Measurements from ENCODE around the gene SYTL2.

The SYTL2 gene

GRCh38 chr11:85813721-85814120 lies 2.8 kb upstream of the SYTL2 start:
- H2BK15ac ChIP-seq (replicated peaks; ENCODE audit: low read depth) = no peak overlapping the region
- peaks cover 2% of the 10 kb centered on the region for H3K4me1 ChIP-seq (ENCODE audit: control insufficient read depth, low read depth, low read length)
- no peak overlapping the region for H3K4me3 ChIP-seq (ENCODE audit: low read length)
- H4K8ac ChIP-seq (ENCODE audit: low read depth, low read length) = no peak overlapping the region
- H3K27me3 ChIP-seq (ENCODE audit: insufficient read depth, low read length, poor library complexity) = no peaks in the 10 kb centered on the region
- no peaks in the 10 kb centered on the region for H3K36me3 ChIP-seq (ENCODE audit: control insufficient read depth, insufficient read depth, low read length)
- H3K9ac ChIP-seq (ENCODE audit: low read length) = no peak overlapping the region
- H2BK120ac ChIP-seq (ENCODE audit: low read depth, low read length) = no peak overlapping the region
- H3K56ac ChIP-seq (ENCODE audit: low read length) = no peak overlapping the region
- no peak overlapping the region for H3K23ac ChIP-seq (ENCODE audit: low read length)
- H3K79me2 ChIP-seq (ENCODE audit: control insufficient read depth, insufficient read depth, low read length) = no peaks in the 10 kb centered on the region
- H3K18ac ChIP-seq (ENCODE audit: low read length) = no peak overlapping the region
- no peak for DNase-seq
- no peaks in the 10 kb centered on the region for H3K79me1 ChIP-seq (ENCODE audit: low read length)
- WGBS (ENCODE audit: extremely low coverage, insufficient coverage, low lambda C conversion rate) = no CpG with 5 or more reads among the region's 9 CpGs
- no peak overlapping the region for H2AK5ac ChIP-seq (ENCODE audit: low read length)
- no peak overlapping the region for H3K4ac ChIP-seq (ENCODE audit: low read depth, low read length)
- no peak overlapping the region for H3K27ac ChIP-seq (ENCODE audit: low read depth, low read length)
- no peak overlapping the region for H3K4me2 ChIP-seq (ENCODE audit: low read length)
- no peak overlapping the region for H2BK5ac ChIP-seq (ENCODE audit: low read length)
- no peak overlapping the region for H4K5ac ChIP-seq (ENCODE audit: low read length)

- Histone ChIP-seq H3K23ac (ENCODE audit: low read length) (no peak overlapping the region), H4K8ac (ENCODE audit: low read depth, low read length) (no peak overlapping the region), H2BK120ac (ENCODE audit: low read depth, low read length) (no peak overlapping the region), H3K18ac (ENCODE audit: low read length) (no peak overlapping the region), H3K27me3 (ENCODE audit: insufficient read depth, low read length, poor library complexity) (no peaks in the 10 kb centered on the region), H3K4me3 (ENCODE audit: low read length) (peak overlapping the region; percentile 16), H3K79me2 (ENCODE audit: control insufficient read depth, insufficient read depth, low read length) (no peaks in the 10 kb centered on the region), H3K4ac (ENCODE audit: low read depth, low read length) (no peak overlapping the region), H4K5ac (ENCODE audit: low read length) (no peak overlapping the region), H3K27ac (ENCODE audit: low read depth, low read length) (no peak overlapping the region), H3K56ac (ENCODE audit: low read length) (peak overlapping the region; percentile 28), H3K4me2 (ENCODE audit: low read length) (peak overlapping the region; percentile 43), H2BK15ac (replicated peaks; ENCODE audit: low read depth) (no peak overlapping the region), H2BK5ac (ENCODE audit: low read length) (no peak overlapping the region), H3K36me3 (ENCODE audit: control insufficient read depth, insufficient read depth, low read length) (no peaks in the 10 kb centered on the region), H3K4me1 (ENCODE audit: control insufficient read depth, low read depth, low read length) (peaks cover 2% of the 10 kb centered on the region), H2AK5ac (ENCODE audit: low read length) (no peak overlapping the region), H3K79me1 (ENCODE audit: low read length) (no peaks in the 10 kb centered on the region), H3K9ac (ENCODE audit: low read length) (no peak overlapping the region)
- no CpG with 5 or more reads among the region's 13 CpGs for WGBS (ENCODE audit: extremely low coverage, insufficient coverage, low lambda C conversion rate)
- DNase-seq = no peak
Measured at GRCh38 chr11:85811624-85812023, 683 bp upstream of the SYTL2 start.

- H3K4ac ChIP-seq (ENCODE audit: low read depth, low read length) = no peak overlapping the region
- no peak overlapping the region for H2AK5ac ChIP-seq (ENCODE audit: low read length)
- H2BK120ac ChIP-seq (ENCODE audit: low read depth, low read length) = no peak overlapping the region
- no peak overlapping the region for H3K23ac ChIP-seq (ENCODE audit: low read length)
- H3K4me3 ChIP-seq (ENCODE audit: low read length) = peak overlapping the region; percentile 26
- no peak overlapping the region for H3K27ac ChIP-seq (ENCODE audit: low read depth, low read length)
- peak overlapping the region; percentile 10 for H3K56ac ChIP-seq (ENCODE audit: low read length)
- peaks cover 2% of the 10 kb centered on the region for H3K4me1 ChIP-seq (ENCODE audit: control insufficient read depth, low read depth, low read length)
- no peak overlapping the region for H2BK5ac ChIP-seq (ENCODE audit: low read length)
- peak overlapping the region; percentile 66 for H3K9ac ChIP-seq (ENCODE audit: low read length)
- no peaks in the 10 kb centered on the region for H3K79me2 ChIP-seq (ENCODE audit: control insufficient read depth, insufficient read depth, low read length)
- H4K5ac ChIP-seq (ENCODE audit: low read length) = no peak overlapping the region
- H3K27me3 ChIP-seq (ENCODE audit: insufficient read depth, low read length, poor library complexity) = no peaks in the 10 kb centered on the region
- no peaks in the 10 kb centered on the region for H3K79me1 ChIP-seq (ENCODE audit: low read length)
- no peak overlapping the region for H4K8ac ChIP-seq (ENCODE audit: low read depth, low read length)
- peak overlapping the region; percentile 37 for H3K4me2 ChIP-seq (ENCODE audit: low read length)
- no peak overlapping the region for H3K18ac ChIP-seq (ENCODE audit: low read length)
- WGBS (ENCODE audit: extremely low coverage, insufficient coverage, low lambda C conversion rate) = no CpG with 5 or more reads among the region's 10 CpGs
- DNase-seq = peak; percentile 38
- H3K36me3 ChIP-seq (ENCODE audit: control insufficient read depth, insufficient read depth, low read length) = no peaks in the 10 kb centered on the region
- H2BK15ac ChIP-seq (replicated peaks; ENCODE audit: low read depth) = no peak overlapping the region
Measured at GRCh38 chr11:85810521-85810870, 445 bp downstream of the SYTL2 start.

- H3K27me3 ChIP-seq (ENCODE audit: insufficient read depth, low read length, poor library complexity) = no peaks in the 10 kb centered on the region
- H2BK15ac ChIP-seq (replicated peaks; ENCODE audit: low read depth) = no peak overlapping the region
- no peak overlapping the region for H2BK5ac ChIP-seq (ENCODE audit: low read length)
- H3K79me2 ChIP-seq (ENCODE audit: control insufficient read depth, insufficient read depth, low read length) = no peaks in the 10 kb centered on the region
- no peak overlapping the region for H4K5ac ChIP-seq (ENCODE audit: low read length)
- no peak overlapping the region for H2BK120ac ChIP-seq (ENCODE audit: low read depth, low read length)
- no peak overlapping the region for H3K9ac ChIP-seq (ENCODE audit: low read length)
- no peak overlapping the region for H2AK5ac ChIP-seq (ENCODE audit: low read length)
- no peak overlapping the region for H3K4me3 ChIP-seq (ENCODE audit: low read length)
- no peaks in the 10 kb centered on the region for H3K36me3 ChIP-seq (ENCODE audit: control insufficient read depth, insufficient read depth, low read length)
- H3K56ac ChIP-seq (ENCODE audit: low read length) = no peak overlapping the region
- WGBS (ENCODE audit: extremely low coverage, insufficient coverage, low lambda C conversion rate) = no CpG with 5 or more reads among the region's 4 CpGs
- peak overlapping the region; percentile 37 for H3K4me2 ChIP-seq (ENCODE audit: low read length)
- H3K79me1 ChIP-seq (ENCODE audit: low read length) = no peaks in the 10 kb centered on the region
- no peak overlapping the region for H3K23ac ChIP-seq (ENCODE audit: low read length)
- H3K18ac ChIP-seq (ENCODE audit: low read length) = no peak overlapping the region
- H3K27ac ChIP-seq (ENCODE audit: low read depth, low read length) = no peak overlapping the region
- no peak overlapping the region for H4K8ac ChIP-seq (ENCODE audit: low read depth, low read length)
- DNase-seq = peak; percentile 75
- peaks cover 2% of the 10 kb centered on the region for H3K4me1 ChIP-seq (ENCODE audit: control insufficient read depth, low read depth, low read length)
- no peak overlapping the region for H3K4ac ChIP-seq (ENCODE audit: low read depth, low read length)
Measured at GRCh38 chr11:85809863-85810262, 1.1 kb downstream of the SYTL2 start.

- Histone ChIP-seq H3K18ac (ENCODE audit: low read length) (no peak overlapping the region), H2AK5ac (ENCODE audit: low read length) (no peak overlapping the region), H3K4me1 (ENCODE audit: control insufficient read depth, low read depth, low read length) (peaks cover 2% of the 10 kb centered on the region), H3K79me2 (ENCODE audit: control insufficient read depth, insufficient read depth, low read length) (no peaks in the 10 kb centered on the region), H3K4me2 (ENCODE audit: low read length) (no peak overlapping the region), H3K27me3 (ENCODE audit: insufficient read depth, low read length, poor library complexity) (no peaks in the 10 kb centered on the region), H4K5ac (ENCODE audit: low read length) (no peak overlapping the region), H2BK15ac (replicated peaks; ENCODE audit: low read depth) (no peak overlapping the region), H3K23ac (ENCODE audit: low read length) (no peak overlapping the region), H2BK5ac (ENCODE audit: low read length) (no peak overlapping the region), H3K4ac (ENCODE audit: low read depth, low read length) (no peak overlapping the region), H4K8ac (ENCODE audit: low read depth, low read length) (no peak overlapping the region), H3K4me3 (ENCODE audit: low read length) (no peak overlapping the region), H3K9ac (ENCODE audit: low read length) (no peak overlapping the region), H3K79me1 (ENCODE audit: low read length) (no peaks in the 10 kb centered on the region), H3K27ac (ENCODE audit: low read depth, low read length) (no peak overlapping the region), H2BK120ac (ENCODE audit: low read depth, low read length) (no peak overlapping the region), H3K56ac (ENCODE audit: low read length) (no peak overlapping the region), H3K36me3 (ENCODE audit: control insufficient read depth, insufficient read depth, low read length) (no peaks in the 10 kb centered on the region)
- no peak for DNase-seq
- no CpG with 5 or more reads among the region's 4 CpGs for WGBS (ENCODE audit: extremely low coverage, insufficient coverage, low lambda C conversion rate)
Measured at GRCh38 chr11:85809191-85809590, 1.8 kb downstream of the SYTL2 start.

GRCh38 chr11:85806876-85807275 lies 4.1 kb downstream of the SYTL2 start:
- Histone ChIP-seq H4K5ac (ENCODE audit: low read length) (no peak overlapping the region), H3K4me1 (ENCODE audit: control insufficient read depth, low read depth, low read length) (peaks cover 2% of the 10 kb centered on the region), H3K27me3 (ENCODE audit: insufficient read depth, low read length, poor library complexity) (no peaks in the 10 kb centered on the region), H4K8ac (ENCODE audit: low read depth, low read length) (no peak overlapping the region), H3K4ac (ENCODE audit: low read depth, low read length) (no peak overlapping the region), H2BK5ac (ENCODE audit: low read length) (no peak overlapping the region), H3K27ac (ENCODE audit: low read depth, low read length) (no peak overlapping the region), H3K18ac (ENCODE audit: low read length) (no peak overlapping the region), H3K79me2 (ENCODE audit: control insufficient read depth, insufficient read depth, low read length) (no peaks in the 10 kb centered on the region), H3K56ac (ENCODE audit: low read length) (no peak overlapping the region), H2AK5ac (ENCODE audit: low read length) (no peak overlapping the region), H3K4me3 (ENCODE audit: low read length) (no peak overlapping the region), H3K79me1 (ENCODE audit: low read length) (no peaks in the 10 kb centered on the region), H2BK15ac (replicated peaks; ENCODE audit: low read depth) (no peak overlapping the region), H2BK120ac (ENCODE audit: low read depth, low read length) (no peak overlapping the region), H3K23ac (ENCODE audit: low read length) (no peak overlapping the region), H3K36me3 (ENCODE audit: control insufficient read depth, insufficient read depth, low read length) (no peaks in the 10 kb centered on the region), H3K4me2 (ENCODE audit: low read length) (no peak overlapping the region), H3K9ac (ENCODE audit: low read length) (no peak overlapping the region)
- no CpG with 5 or more reads among the region's 2 CpGs for WGBS (ENCODE audit: extremely low coverage, insufficient coverage, low lambda C conversion rate)
- no peak for DNase-seq

Measured in mesendoderm (in vitro differentiated cells).